Upper lobe of left lung (tissue), 6 donors: ENCODE data around the gene IL36G. TPM values are rescaled to one million over a fixed set of nuclear protein-coding genes. Genes with fewer than 3 reads are reported as not detected.

ENCODE experiments used
- ATAC-seq, 2 donors: fragments of 200-7000 bp; cut with Tn5 transposase; one replicate each; pipeline ENCODE4 v1.9.1; 2022; ENCODE audit warnings: mild to moderate bottlenecking in 2 of 2, moderate library complexity in 2 of 2; ENCODE audit not compliant: low FRiP score in 2 of 2
- DNase-seq, 2 donors: peaks; one replicate each; pipeline ENCODE4 v3.0.0-alpha.2; 2019 to 2020
- H3K27ac ChIP-seq, 4 donors: fragments of 200-600 bp; sonication (generic); one replicate each; pipeline ENCODE4 v1.5.1; 2016 to 2019
- H3K27me3 ChIP-seq, 4 donors: fragments of 200-600 bp; sonication (generic); one replicate each; pipeline ENCODE4 v1.5.1; 2017 to 2019
- H3K36me3 ChIP-seq, 4 donors: fragments of 200-600 bp; sonication (generic); one replicate each; pipeline ENCODE4 v1.5.1; 2016 to 2019
- H3K4me1 ChIP-seq, 4 donors: fragments of 200-600 bp; sonication (generic); one replicate each; pipeline ENCODE4 v1.5.1; 2018 to 2019
- H3K4me3 ChIP-seq, 4 donors: fragments of 200-600 bp; sonication (generic); one replicate each; pipeline ENCODE4 v1.5.1; 2017 to 2019; ENCODE audit warnings: mild to moderate bottlenecking in 2 of 4, moderate library complexity in 1 of 4
- H3K9me3 ChIP-seq, 4 donors: fragments of 200-600 bp; sonication (generic); one replicate each; pipeline ENCODE4 v1.5.1; 2018 to 2019
- EP300 ChIP-seq, 4 donors: sonication (generic); formaldehyde crosslinking; IDR thresholded peaks; one replicate each; pipeline ENCODE4 v1.5.1; 2017; ENCODE audit warnings: antibody characterized with exemption in 4 of 4, control low read depth in 2 of 4
- POLR2A ChIP-seq, 4 donors: fragments of 450-650 bp; IDR thresholded peaks; one replicate each; pipeline ENCODE4 v1.5.1; 2016 to 2017; ENCODE audit warnings: antibody characterized with exemption in 4 of 4, mild to moderate bottlenecking in 2 of 4
- POLR2AphosphoS5 ChIP-seq, 2 donors: sonication (generic); formaldehyde crosslinking; IDR thresholded peaks; one replicate each; pipeline ENCODE4 v1.5.1; 2017; ENCODE audit warnings: antibody characterized with exemption in 2 of 2
- WGBS, 2 donors: methylation state at CpG; one replicate each; pipeline ENCODE4 v1.1.5; 2017 to 2018; 5-methylcytosine and 5-hydroxymethylcytosine counted together
- total RNA-seq, 6 donors: library from RNA; depleted of rRNA in 4 of 6; stranded (reverse); fragments of >200 nt in 4 of 6; gene quantifications; one replicate each; pipeline versions ENCODE4 v1.1.0 to v1.2.1, GENCODE V29; 2016 to 2021
- TF ChIP-seq, protein P1 (sequence below), 6 experiments: fragments of 450-650 bp in 4 of 6; fragments of 200-600 bp in 2 of 6; sonication (generic) in 2 of 6; IDR thresholded peaks; one replicate each; pipeline ENCODE4 v1.5.1; 2016 to 2019; ENCODE audit warnings: antibody characterized with exemption in 6 of 6
- donor health status: DM: no; HTN: no; CAD: no; lungs with moderate emphysema.
- donor health status: DM: no; HTN: yes; CAD: no; lungs with severe emphysema.

IL36G gene
- total RNA-seq, 6 donors from 2014 or later, result not detected

DNA sequence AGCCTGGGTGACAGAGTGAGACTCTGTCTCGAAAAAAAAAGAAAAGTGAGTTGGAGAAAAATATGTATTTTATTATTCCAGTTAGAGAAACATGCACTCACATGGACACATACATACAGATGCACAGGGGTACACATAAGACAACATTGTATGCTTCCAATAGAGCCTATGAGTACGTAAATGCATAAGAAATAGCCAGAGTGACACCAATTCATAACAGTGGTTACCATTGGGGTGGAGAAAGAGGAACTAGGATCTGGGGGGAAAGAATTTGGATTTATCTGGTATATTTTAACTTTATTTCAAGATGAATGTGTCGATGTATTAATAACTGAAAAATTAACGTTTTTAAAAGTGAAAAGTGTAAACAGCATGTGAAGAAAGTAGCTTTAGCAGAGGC, 43.5 kb downstream of the IL36G start:
- Histone ChIP-seq H3K36me3 (no peaks in the 10 kb centered on the region), H3K27ac (no peak overlapping the region), H3K9me3 (no peaks in the 10 kb centered on the region), H3K27me3 (no peaks in the 10 kb centered on the region), H3K4me1 (no peaks in the 10 kb centered on the region), H3K4me3 (no peak overlapping the region)
- no peak for TF ChIP-seq POLR2A (IDR thresholded peaks at IDR 0.05)
- TF ChIP-seq EP300 (IDR thresholded peaks at IDR 0.05), result no peak
- no peak for TF ChIP-seq POLR2AphosphoS5 (IDR thresholded peaks at IDR 0.05)
- TF ChIP-seq, protein P1, sequence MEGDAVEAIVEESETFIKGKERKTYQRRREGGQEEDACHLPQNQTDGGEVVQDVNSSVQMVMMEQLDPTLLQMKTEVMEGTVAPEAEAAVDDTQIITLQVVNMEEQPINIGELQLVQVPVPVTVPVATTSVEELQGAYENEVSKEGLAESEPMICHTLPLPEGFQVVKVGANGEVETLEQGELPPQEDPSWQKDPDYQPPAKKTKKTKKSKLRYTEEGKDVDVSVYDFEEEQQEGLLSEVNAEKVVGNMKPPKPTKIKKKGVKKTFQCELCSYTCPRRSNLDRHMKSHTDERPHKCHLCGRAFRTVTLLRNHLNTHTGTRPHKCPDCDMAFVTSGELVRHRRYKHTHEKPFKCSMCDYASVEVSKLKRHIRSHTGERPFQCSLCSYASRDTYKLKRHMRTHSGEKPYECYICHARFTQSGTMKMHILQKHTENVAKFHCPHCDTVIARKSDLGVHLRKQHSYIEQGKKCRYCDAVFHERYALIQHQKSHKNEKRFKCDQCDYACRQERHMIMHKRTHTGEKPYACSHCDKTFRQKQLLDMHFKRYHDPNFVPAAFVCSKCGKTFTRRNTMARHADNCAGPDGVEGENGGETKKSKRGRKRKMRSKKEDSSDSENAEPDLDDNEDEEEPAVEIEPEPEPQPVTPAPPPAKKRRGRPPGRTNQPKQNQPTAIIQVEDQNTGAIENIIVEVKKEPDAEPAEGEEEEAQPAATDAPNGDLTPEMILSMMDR (IDR thresholded peaks at IDR 0.05), result no peak
- no peak for ATAC-seq
- 69% methylated on average over 4 of the region's 4 CpGs for WGBS, 2 donors
- no peak for DNase-seq

DNA sequence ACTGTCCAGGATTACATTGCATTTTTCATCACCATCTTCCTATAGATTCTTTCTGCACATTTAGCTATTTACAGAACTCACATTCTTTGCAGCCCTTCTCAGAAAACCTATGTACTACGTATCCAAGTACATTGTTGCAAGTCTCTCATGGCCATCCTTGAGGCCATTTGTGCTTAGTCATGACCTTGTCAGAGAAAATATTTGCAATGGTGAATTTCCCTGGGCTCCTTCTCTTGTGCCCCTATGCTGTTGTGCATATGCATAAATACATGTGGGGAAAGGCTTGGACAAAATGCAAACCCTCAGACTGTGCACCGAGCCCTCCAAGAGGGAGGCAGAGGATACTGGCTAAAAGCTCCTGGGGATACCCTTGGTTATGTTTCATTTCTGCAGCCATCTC, 47.0 kb downstream of the IL36G start:
- Histone ChIP-seq H3K27me3 (no peaks in the 10 kb centered on the region), H3K4me3 (no peak overlapping the region), H3K36me3 (no peaks in the 10 kb centered on the region), H3K27ac (no peak overlapping the region), H3K4me1 (no peaks in the 10 kb centered on the region), H3K9me3 (no peaks in the 10 kb centered on the region)
- ATAC-seq (no peak), DNase-seq (no peak)
- TF ChIP-seq, protein P1 (IDR thresholded peaks at IDR 0.05), result no peak
- TF ChIP-seq POLR2AphosphoS5 (IDR thresholded peaks at IDR 0.05), result no peak
- no peak for TF ChIP-seq POLR2A (IDR thresholded peaks at IDR 0.05)
- TF ChIP-seq EP300 (IDR thresholded peaks at IDR 0.05), result no peak
- 90 to 94% methylated on average over 2 of the region's 2 CpGs for WGBS, 2 donors

DNA sequence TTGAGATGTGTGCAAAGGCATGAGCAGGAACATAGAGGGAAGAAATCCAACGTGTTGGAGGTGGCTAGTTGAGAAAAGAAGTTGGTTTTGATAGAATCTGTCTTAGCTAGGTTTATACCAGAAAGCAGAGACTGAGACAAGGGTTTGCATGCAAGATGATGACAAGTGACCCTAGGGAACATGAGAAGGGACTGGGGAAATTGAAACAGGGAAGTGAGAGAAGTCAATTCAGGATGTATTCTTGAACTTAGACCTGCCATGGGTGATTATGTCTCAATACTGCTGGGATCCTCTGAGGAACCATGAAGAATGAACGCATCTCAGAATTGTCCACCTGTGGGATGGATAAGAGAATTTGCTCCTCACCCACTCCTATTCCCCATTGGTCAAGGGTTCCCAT, 47.9 kb downstream of the IL36G start:
- ATAC-seq, result no peak
- Histone ChIP-seq H3K4me3 (no peak overlapping the region), H3K4me1 (no peaks in the 10 kb centered on the region), H3K9me3 (no peaks in the 10 kb centered on the region), H3K27ac (no peak overlapping the region), H3K36me3 (no peaks in the 10 kb centered on the region), H3K27me3 (no peaks in the 10 kb centered on the region)
- TF ChIP-seq, protein P1 (IDR thresholded peaks at IDR 0.05), result no peak
- TF ChIP-seq POLR2AphosphoS5 (IDR thresholded peaks at IDR 0.05), result no peak
- TF ChIP-seq POLR2A (IDR thresholded peaks at IDR 0.05), result no peak
- TF ChIP-seq EP300 (IDR thresholded peaks at IDR 0.05), result no peak
- 38 to 62% methylated on average over 2 of the region's 2 CpGs for WGBS, 2 donors
- no peak for DNase-seq

DNA sequence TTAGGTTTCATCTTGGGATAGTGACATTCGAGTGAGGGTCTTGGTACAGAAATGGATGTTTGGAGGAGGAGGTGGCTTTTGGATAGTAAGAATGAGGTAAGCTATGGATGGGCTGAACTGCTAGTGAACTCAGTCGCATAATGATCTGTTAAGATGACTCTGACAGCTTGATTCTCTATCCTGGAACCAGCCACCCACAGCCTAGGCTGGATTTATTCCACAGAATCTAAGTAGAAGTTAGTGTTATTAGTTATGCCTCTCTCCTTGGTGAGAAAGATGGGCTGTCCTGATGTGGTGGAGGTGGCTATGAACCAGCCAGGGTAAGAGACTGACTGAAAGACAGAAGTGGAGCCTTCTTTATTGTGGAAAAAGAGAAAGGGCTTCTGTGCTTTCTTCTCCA, 49.9 kb downstream of the IL36G start:
- Histone ChIP-seq H3K27ac (no peak overlapping the region), H3K36me3 (no peaks in the 10 kb centered on the region), H3K4me3 (no peak overlapping the region), H3K4me1 (no peaks in the 10 kb centered on the region), H3K27me3 (no peaks in the 10 kb centered on the region), H3K9me3 (no peaks in the 10 kb centered on the region)
- no peak for DNase-seq
- TF ChIP-seq POLR2A (IDR thresholded peaks at IDR 0.05) (no peak), EP300 (IDR thresholded peaks at IDR 0.05) (no peak), POLR2AphosphoS5 (IDR thresholded peaks at IDR 0.05) (no peak)
- TF ChIP-seq, protein P1 (IDR thresholded peaks at IDR 0.05), result no peak
- WGBS, 2 donors, result 65 to 71% methylated on average over 2 of the region's 2 CpGs
- ATAC-seq, result no peak

DNA sequence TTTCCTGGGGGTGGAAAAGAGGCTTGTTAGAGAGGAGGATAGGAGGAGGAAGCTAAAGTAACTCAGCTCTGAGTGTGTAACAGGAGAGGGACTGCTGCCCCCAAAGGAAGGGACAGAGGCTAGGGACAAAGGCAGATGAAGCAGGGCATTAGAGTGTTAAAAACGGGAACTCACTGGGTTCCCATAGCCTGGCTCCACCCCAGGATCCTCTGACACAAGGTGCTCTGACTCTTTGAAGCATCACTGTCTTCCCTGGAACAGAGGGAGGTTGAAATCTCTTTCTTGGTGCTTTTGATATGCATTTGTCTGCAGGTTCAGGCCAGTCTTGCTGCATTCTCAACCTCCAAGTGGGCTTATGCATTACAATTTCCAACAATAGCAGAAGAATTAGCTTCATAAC, 50.3 kb downstream of the IL36G start:
- no peaks in the 10 kb centered on the region for H3K4me1 ChIP-seq
- no peaks in the 10 kb centered on the region for H3K27me3 ChIP-seq
- H3K9me3 ChIP-seq, result no peaks in the 10 kb centered on the region
- WGBS, 2 donors, result 7 to 27% methylated on average over 1 of the region's 1 CpG
- H3K36me3 ChIP-seq, result no peaks in the 10 kb centered on the region
- no peak overlapping the region for H3K4me3 ChIP-seq
- TF ChIP-seq, protein P1 (IDR thresholded peaks at IDR 0.05), result no peak
- no peak for TF ChIP-seq POLR2AphosphoS5 (IDR thresholded peaks at IDR 0.05)
- no peak for TF ChIP-seq EP300 (IDR thresholded peaks at IDR 0.05)
- TF ChIP-seq POLR2A (IDR thresholded peaks at IDR 0.05), result no peak
- H3K27ac ChIP-seq, result no peak overlapping the region
- ATAC-seq (no peak), DNase-seq (no peak)
